LNCAP (cell line): ENCODE results near the gene PDLIM1.

Experiments used
- CTCF ChIP-seq: fragments of 450-650 bp; IDR thresholded peaks from 2 replicates; pipeline ENCODE4 v1.5.1; 2017; ENCODE audit warnings: mild to moderate bottlenecking

PDLIM1 gene

GRCh38 chr10:95326396-95326795 lies 35.6 kb upstream of the PDLIM1 start:
- TF ChIP-seq CTCF: no peak

- no peak for TF ChIP-seq CTCF
Observed at GRCh38 chr10:95325863-95326262, 35.1 kb upstream of the PDLIM1 start.

- TF ChIP-seq CTCF: no peak
Observed at GRCh38 chr10:95324436-95325268, 33.8 kb upstream of the PDLIM1 start.

GRCh38 chr10:95321554-95322301 lies 30.9 kb upstream of the PDLIM1 start:
- no peak for TF ChIP-seq CTCF

- no peak for TF ChIP-seq CTCF
Observed at GRCh38 chr10:95319239-95319638, 28.4 kb upstream of the PDLIM1 start.

GRCh38 chr10:95315509-95315908 lies 24.7 kb upstream of the PDLIM1 start:
- no peak for TF ChIP-seq CTCF

GRCh38 chr10:95314192-95314918 lies 23.6 kb upstream of the PDLIM1 start:
- TF ChIP-seq CTCF: no peak
